Activated CD4-positive, alpha-beta T cell treated with anti-CD3 and anti-CD28 coated beads, Interleukin-10, Interleukin-2, amounts not matched to agents 100 ng/mL and 50 ng/mL, durations not matched to agents 16 hours and 8 hours (primary cell): Measurements from ENCODE around the gene PTGR3.

Experiments used
- DNase-seq: peaks from one replicate; pipeline ENCODE4 v3.0.0-alpha.2; 2020

Gene PTGR3

GRCh38 chr18:75209129-75209950 is at the start of gene PTGR3:
Gene PTGR3, minus strand, starts transcription at chr18:75209139. Its CDS starts 81 bp downstream, at chr18:75209058.
- peak; percentile 91 for DNase-seq

- DNase-seq, result no peak
These were observed 48.7 kb upstream of the PTGR3 start for GRCh38 chr18:75257605-75258004.

GRCh38 chr18:75256376-75256775 is 47.4 kb upstream of the PTGR3 start:
- no peak for DNase-seq

GRCh38 chr18:75255094-75255493 is 46.2 kb upstream of the PTGR3 start:
- no peak for DNase-seq

- DNase-seq, result no peak
These were observed 44.8 kb upstream of the PTGR3 start for GRCh38 chr18:75253784-75254183.

- no peak for DNase-seq
These were observed 44.1 kb upstream of the PTGR3 start for GRCh38 chr18:75253043-75253442.

- DNase-seq, result no peak
These were observed 43.2 kb upstream of the PTGR3 start for GRCh38 chr18:75252136-75252535.

- no peak for DNase-seq
These were observed 42.5 kb upstream of the PTGR3 start for GRCh38 chr18:75251466-75251865.

- DNase-seq, result no peak
These were observed 41.5 kb upstream of the PTGR3 start for GRCh38 chr18:75250471-75250821.

- DNase-seq, result peak; percentile 7
These were observed 40.9 kb upstream of the PTGR3 start for GRCh38 chr18:75249672-75250470.

- DNase-seq, result no peak
These were observed 40.2 kb upstream of the PTGR3 start for GRCh38 chr18:75249175-75249518.

GRCh38 chr18:75248426-75249174 is 39.7 kb upstream of the PTGR3 start:
- DNase-seq, result no peak

GRCh38 chr18:75247611-75248421 is 38.9 kb upstream of the PTGR3 start:
- peak; percentile 45 for DNase-seq

GRCh38 chr18:75246721-75247610 is 38.0 kb upstream of the PTGR3 start:
- no peak for DNase-seq

GRCh38 chr18:75244351-75245313 is 35.7 kb upstream of the PTGR3 start:
- DNase-seq, result no peak

- no peak for DNase-seq
These were observed 32.8 kb upstream of the PTGR3 start for GRCh38 chr18:75241705-75242104.

GRCh38 chr18:75240433-75240832 is 31.5 kb upstream of the PTGR3 start:
- no peak for DNase-seq

GRCh38 chr18:75238786-75239185 is 29.8 kb upstream of the PTGR3 start:
- no peak for DNase-seq

- DNase-seq, result no peak
These were observed 29.2 kb upstream of the PTGR3 start for GRCh38 chr18:75238100-75238499.

- DNase-seq, result no peak
These were observed 27.0 kb upstream of the PTGR3 start for GRCh38 chr18:75235896-75236295.
